Uterus (tissue), 2 donors: ENCODE data around the gene CCDC70.
A peak's percentile ranks its signal among the peaks of the same experiment; 100 is the strongest.

Experiments
- POLR2A ChIP-seq, 2 donors: fragments of 450-650 bp; IDR thresholded peaks; one replicate each; pipeline ENCODE4 v1.6.1; 2016; ENCODE audit warnings: antibody characterized with exemption in 2 of 2, mild to moderate bottlenecking in 1 of 2, moderate library complexity in 1 of 2
- TF ChIP-seq, protein P1 (sequence below), 4 experiments: fragments of 200-600 bp in 2 of 4; fragments of 450-650 bp in 2 of 4; sonication (generic) in 2 of 4; IDR thresholded peaks; one replicate each; pipeline ENCODE4 v1.5.1; 2016 to 2019; ENCODE audit warnings: antibody characterized with exemption in 4 of 4, mild to moderate bottlenecking in 2 of 4, moderate library complexity in 1 of 4

DNA sequence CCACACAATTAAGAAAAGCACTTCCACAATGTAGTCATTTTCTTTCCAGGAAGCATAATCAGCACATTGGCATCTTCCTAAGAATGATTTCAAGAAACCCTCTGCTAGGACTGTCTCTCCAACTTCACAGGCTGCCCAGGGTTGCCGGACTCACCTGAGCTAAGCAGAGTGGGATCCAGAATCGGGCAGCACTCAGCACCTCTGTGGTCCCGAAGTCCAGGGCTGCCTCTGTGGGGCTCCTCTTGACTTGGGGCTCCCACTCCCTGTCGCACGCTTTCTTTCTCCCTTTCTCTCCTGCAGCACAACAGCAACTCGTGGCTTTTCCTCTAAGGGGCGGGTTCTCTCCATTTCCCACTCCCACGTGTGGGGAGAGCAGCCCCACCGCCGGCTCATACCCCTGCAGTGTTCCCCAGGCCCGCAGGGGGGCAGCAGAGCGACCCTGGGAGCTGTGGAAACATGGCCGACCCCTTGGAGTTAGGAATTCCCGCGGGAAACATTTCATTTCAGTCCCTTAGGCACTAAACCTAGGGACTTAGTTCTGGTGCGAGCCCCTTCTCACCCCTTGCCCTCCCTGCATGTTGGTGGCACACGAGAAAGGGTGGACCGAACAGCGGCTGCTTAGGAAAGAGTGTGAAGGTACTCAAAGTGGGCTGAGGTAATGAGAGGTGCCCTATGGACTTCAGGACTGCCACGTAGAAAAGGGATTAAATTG lies 16.8 kb upstream of the CCDC70 start, which contains the start of gene TMEM272:
- TF ChIP-seq POLR2A (IDR thresholded peaks at IDR 0.05): no peak
- TF ChIP-seq, protein P1, sequence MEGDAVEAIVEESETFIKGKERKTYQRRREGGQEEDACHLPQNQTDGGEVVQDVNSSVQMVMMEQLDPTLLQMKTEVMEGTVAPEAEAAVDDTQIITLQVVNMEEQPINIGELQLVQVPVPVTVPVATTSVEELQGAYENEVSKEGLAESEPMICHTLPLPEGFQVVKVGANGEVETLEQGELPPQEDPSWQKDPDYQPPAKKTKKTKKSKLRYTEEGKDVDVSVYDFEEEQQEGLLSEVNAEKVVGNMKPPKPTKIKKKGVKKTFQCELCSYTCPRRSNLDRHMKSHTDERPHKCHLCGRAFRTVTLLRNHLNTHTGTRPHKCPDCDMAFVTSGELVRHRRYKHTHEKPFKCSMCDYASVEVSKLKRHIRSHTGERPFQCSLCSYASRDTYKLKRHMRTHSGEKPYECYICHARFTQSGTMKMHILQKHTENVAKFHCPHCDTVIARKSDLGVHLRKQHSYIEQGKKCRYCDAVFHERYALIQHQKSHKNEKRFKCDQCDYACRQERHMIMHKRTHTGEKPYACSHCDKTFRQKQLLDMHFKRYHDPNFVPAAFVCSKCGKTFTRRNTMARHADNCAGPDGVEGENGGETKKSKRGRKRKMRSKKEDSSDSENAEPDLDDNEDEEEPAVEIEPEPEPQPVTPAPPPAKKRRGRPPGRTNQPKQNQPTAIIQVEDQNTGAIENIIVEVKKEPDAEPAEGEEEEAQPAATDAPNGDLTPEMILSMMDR (IDR thresholded peaks at IDR 0.05): peak; percentile 63 to 90 (median 74)
